Gastrocnemius medialis (tissue), 4 donors: Measurements from ENCODE around the gene AFAP1. TPM values are rescaled to one million over a fixed set of nuclear protein-coding genes. Genes with fewer than 3 reads are reported as not detected.

Experiments
- ATAC-seq, 2 donors: fragments of 150-250 bp; one replicate each; pipeline ENCODE4 v1.9.1; 2016
- DNase-seq, 2 donors: peaks; one replicate each; pipeline ENCODE4 v3.0.0-alpha.2; 2019
- H3K27ac ChIP-seq, 4 donors: fragments of 200-600 bp; sonication (generic); 1 replicate in 1 of 4; 2 replicates in 3 of 4; pipeline ENCODE4 v1.5.1; 2016 to 2018; ENCODE audit warnings: mild to moderate bottlenecking in 2 of 4, moderate library complexity in 1 of 4
- H3K27me3 ChIP-seq, 3 donors: fragments of 200-600 bp; sonication (generic) in 2 of 3; 1 replicate in 1 of 3; 2 replicates in 2 of 3; pipeline versions ENCODE4 v1.5.1 to v1.6.0; 2016 to 2019; ENCODE audit warnings: mild to moderate bottlenecking in 1 of 3, moderate library complexity in 1 of 3
- H3K36me3 ChIP-seq, 2 donors: fragments of 200-600 bp; sonication (generic) in 1 of 2; one replicate each; pipeline ENCODE4 v1.5.1; 2017 to 2018
- H3K4me1 ChIP-seq, 2 donors: fragments of 200-600 bp; sonication (generic) in 1 of 2; one replicate each; pipeline ENCODE4 v1.5.1; 2016 to 2017; ENCODE audit warnings: mild to moderate bottlenecking in 2 of 2
- H3K4me3 ChIP-seq, 4 donors: fragments of 200-600 bp; sonication (generic) in 3 of 4; 1 replicate in 1 of 4; 2 replicates in 3 of 4; pipeline ENCODE4 v1.5.1; 2016 to 2019; ENCODE audit warnings: mild to moderate bottlenecking in 2 of 4
- H3K9me3 ChIP-seq, 3 donors: fragments of 200-600 bp; sonication (generic) in 2 of 3; 1 replicate in 1 of 3; 2 replicates in 2 of 3; pipeline ENCODE4 v1.5.1; 2016 to 2019
- POLR2A ChIP-seq, 2 donors: fragments of 450-650 bp; IDR thresholded peaks; one replicate each; pipeline ENCODE4 v1.6.1; 2017; ENCODE audit warnings: antibody characterized with exemption in 2 of 2, mild to moderate bottlenecking in 2 of 2, moderate library complexity in 2 of 2
- in situ Hi-C, 4 donors: fragments of 200-750 bp; cut with MboI; loops; one replicate each; pipeline versions ENCODE4 v1.15.0 to v1.8.0; 2017; ENCODE audit warnings: low sequenced_read_pairs in 4 of 4
- intact Hi-C: fragments of 100-400 bp; cut with DNase I; formaldehyde crosslinking; loops from one replicate; pipeline ENCODE4 v1.15.1; 2023; ENCODE audit warnings: low total_unique reads
- total RNA-seq, 4 donors: library from RNA; depleted of rRNA; stranded (reverse); fragments of >200 nt; gene quantifications; one replicate each; pipeline versions ENCODE4 v1.1.0 to v1.2.3, GENCODE V29; 2016
- TF ChIP-seq, protein P1 (sequence below), 5 experiments: fragments of 450-650 bp in 3 of 5; fragments of 200-600 bp in 2 of 5; sonication (generic) in 2 of 5; IDR thresholded peaks in 4 of 5; conservative IDR thresholded peaks in 1 of 5; 1 replicate in 4 of 5; 2 replicates in 1 of 5; pipeline ENCODE4 v1.5.1; 2016 to 2019; ENCODE audit warnings: antibody characterized with exemption in 5 of 5, mild to moderate bottlenecking in 3 of 5, moderate library complexity in 3 of 5

The AFAP1 gene
- total RNA-seq, 4 donors from 2014 or later, result 1.5 to 8.6 (median 3.5) TPM

DNA sequence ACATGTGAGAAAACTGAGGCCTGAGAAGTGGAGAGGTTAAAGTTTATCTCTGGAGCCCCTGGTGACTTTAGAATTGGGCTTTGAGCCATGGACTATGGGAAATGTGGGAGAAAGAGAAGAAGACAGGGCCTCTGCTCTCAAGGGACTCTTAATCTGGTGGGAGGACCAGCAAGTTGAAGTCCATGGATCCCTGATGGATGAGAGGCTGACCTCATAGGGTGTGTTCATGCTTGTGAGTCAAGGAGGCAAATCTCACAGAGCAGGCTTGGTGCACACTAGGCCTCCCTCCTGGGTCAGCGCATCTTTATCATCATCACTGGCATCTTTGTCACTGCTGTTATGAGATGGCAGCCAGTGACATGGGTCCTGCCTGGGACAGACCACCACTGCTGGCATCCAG is 211.9 kb downstream of the AFAP1 start:
- intact Hi-C loops, result no loop called here
- DNase-seq (no peak), ATAC-seq (no peak)
- H3K4me1 ChIP-seq, result no peaks in the 10 kb centered on the region
- no peaks in the 10 kb centered on the region for H3K9me3 ChIP-seq
- TF ChIP-seq POLR2A (IDR thresholded peaks at IDR 0.05), result no peak
- TF ChIP-seq, protein P1, sequence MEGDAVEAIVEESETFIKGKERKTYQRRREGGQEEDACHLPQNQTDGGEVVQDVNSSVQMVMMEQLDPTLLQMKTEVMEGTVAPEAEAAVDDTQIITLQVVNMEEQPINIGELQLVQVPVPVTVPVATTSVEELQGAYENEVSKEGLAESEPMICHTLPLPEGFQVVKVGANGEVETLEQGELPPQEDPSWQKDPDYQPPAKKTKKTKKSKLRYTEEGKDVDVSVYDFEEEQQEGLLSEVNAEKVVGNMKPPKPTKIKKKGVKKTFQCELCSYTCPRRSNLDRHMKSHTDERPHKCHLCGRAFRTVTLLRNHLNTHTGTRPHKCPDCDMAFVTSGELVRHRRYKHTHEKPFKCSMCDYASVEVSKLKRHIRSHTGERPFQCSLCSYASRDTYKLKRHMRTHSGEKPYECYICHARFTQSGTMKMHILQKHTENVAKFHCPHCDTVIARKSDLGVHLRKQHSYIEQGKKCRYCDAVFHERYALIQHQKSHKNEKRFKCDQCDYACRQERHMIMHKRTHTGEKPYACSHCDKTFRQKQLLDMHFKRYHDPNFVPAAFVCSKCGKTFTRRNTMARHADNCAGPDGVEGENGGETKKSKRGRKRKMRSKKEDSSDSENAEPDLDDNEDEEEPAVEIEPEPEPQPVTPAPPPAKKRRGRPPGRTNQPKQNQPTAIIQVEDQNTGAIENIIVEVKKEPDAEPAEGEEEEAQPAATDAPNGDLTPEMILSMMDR (IDR thresholded peaks at IDR 0.05 in 4 of 5, conservative IDR thresholded peaks at IDR 0.05 in 1 of 5), result no peak
- no peaks in the 10 kb centered on the region for H3K36me3 ChIP-seq
- H3K27ac ChIP-seq, result no peak overlapping the region
- no peaks in the 10 kb centered on the region for H3K27me3 ChIP-seq
- H3K4me3 ChIP-seq, result no peak overlapping the region
- in situ Hi-C loops, result loop anchor here in 1 of 4 donors (10.0 kb wide), 1 partner anchor 543 kb away; no protein-coding TSS in a partner anchor

DNA sequence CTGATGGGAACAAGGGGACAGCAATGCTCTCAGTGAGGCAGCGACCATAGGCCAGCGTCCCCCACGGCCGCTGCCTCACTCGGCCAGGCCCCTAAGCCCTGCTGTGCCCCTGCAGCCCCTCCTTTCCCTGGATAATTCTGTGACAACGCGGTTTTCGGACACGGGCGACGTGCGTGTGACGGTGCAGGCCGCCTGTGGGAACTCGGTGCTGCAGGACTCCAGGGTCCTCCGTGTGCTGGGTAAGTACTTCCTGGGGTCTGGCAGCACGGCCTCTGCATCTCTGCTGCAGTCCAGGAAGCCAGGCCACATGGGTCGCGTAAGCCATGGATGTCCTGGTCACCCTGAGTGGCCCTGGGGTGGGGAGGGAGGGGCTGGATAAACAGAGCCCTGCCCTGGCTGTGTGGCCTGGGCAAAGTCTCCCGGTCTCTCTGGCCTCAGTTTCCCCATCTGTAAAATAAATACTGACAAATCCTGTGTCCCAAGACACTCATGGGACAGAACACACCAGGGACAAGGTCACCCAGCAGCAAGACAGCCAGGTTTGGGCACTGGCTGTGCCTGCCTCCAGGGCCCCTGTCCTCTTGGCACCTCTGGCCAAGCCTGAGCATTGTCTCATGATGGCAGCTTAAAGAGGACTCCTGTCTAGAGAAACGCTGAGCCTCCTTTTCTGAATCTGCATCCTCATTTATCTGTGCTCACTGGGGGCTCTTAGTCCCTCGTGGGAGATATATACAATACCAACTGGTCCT is 212.8 kb downstream of the AFAP1 start:
- no peak overlapping the region for H3K27ac ChIP-seq
- in situ Hi-C loops, result loop anchor here in 1 of 4 donors (10.0 kb wide), 1 partner anchor 542 kb away; no protein-coding TSS in a partner anchor
- ATAC-seq, result no peak

GRCh38 chr4:7725951-7726350 is 213.7 kb downstream of the AFAP1 start:
- no peaks in the 10 kb centered on the region for H3K4me1 ChIP-seq
- intact Hi-C loops, result no loop called here
- in situ Hi-C loops, result loop anchor here in 1 of 4 donors (10.0 kb wide), 1 partner anchor 541 kb away; no protein-coding TSS in a partner anchor
- DNase-seq (no peak), ATAC-seq (no peak)
- TF ChIP-seq POLR2A (IDR thresholded peaks at IDR 0.05), result no peak
- TF ChIP-seq, protein P1 (IDR thresholded peaks at IDR 0.05 in 4 of 5, conservative IDR thresholded peaks at IDR 0.05 in 1 of 5), result no peak
- H3K27ac ChIP-seq, result no peak overlapping the region
- no peaks in the 10 kb centered on the region for H3K36me3 ChIP-seq
- H3K27me3 ChIP-seq, result no peaks in the 10 kb centered on the region
- H3K4me3 ChIP-seq, result no peak overlapping the region
- H3K9me3 ChIP-seq, result no peaks in the 10 kb centered on the region

More for the DNA sequence above, 212.8 kb downstream of the AFAP1 start:
- TF ChIP-seq POLR2A (IDR thresholded peaks at IDR 0.05), result no peak
- TF ChIP-seq, protein P1 (IDR thresholded peaks at IDR 0.05 in 4 of 5, conservative IDR thresholded peaks at IDR 0.05 in 1 of 5), result no peak
- H3K27me3 ChIP-seq, result no peaks in the 10 kb centered on the region
- H3K4me1 ChIP-seq, result no peaks in the 10 kb centered on the region
- H3K4me3 ChIP-seq, result no peak overlapping the region
- no peak for DNase-seq
- H3K9me3 ChIP-seq, result no peaks in the 10 kb centered on the region
- no peaks in the 10 kb centered on the region for H3K36me3 ChIP-seq
- intact Hi-C loops, result no loop called here

GRCh38 chr4:7723625-7724024 is 216.0 kb downstream of the AFAP1 start:
- intact Hi-C loops (no loop called here), in situ Hi-C loops (loop anchor here in 3 of 4 donors (10.0 to 25.0 kb wide), 2 partner anchors 536 to 539 kb away; partner anchors contain the start of gene SORCS2 (in 2 of the 3))
- peaks cover 0 to 7% (median 0%) of the 10 kb centered on the region in 3 donors for H3K27me3 ChIP-seq
- no peak for TF ChIP-seq POLR2A (IDR thresholded peaks at IDR 0.05)
- TF ChIP-seq, protein P1 (IDR thresholded peaks at IDR 0.05 in 4 of 5, conservative IDR thresholded peaks at IDR 0.05 in 1 of 5), result no peak
- H3K36me3 ChIP-seq, result no peaks in the 10 kb centered on the region
- no peaks in the 10 kb centered on the region for H3K4me1 ChIP-seq
- no peak overlapping the region for H3K27ac ChIP-seq
- DNase-seq, result no peak
- ATAC-seq, result no peak
- no peak overlapping the region for H3K4me3 ChIP-seq
- H3K9me3 ChIP-seq, result no peaks in the 10 kb centered on the region
